ENCODE results near the gene CEMIP. TPM values are rescaled to one million over a fixed set of nuclear protein-coding genes. Genes with fewer than 3 reads are reported as not detected.

The CEMIP gene
- total RNA-seq, 1 donor from 2014 or later: 0.13 TPM

DNA sequence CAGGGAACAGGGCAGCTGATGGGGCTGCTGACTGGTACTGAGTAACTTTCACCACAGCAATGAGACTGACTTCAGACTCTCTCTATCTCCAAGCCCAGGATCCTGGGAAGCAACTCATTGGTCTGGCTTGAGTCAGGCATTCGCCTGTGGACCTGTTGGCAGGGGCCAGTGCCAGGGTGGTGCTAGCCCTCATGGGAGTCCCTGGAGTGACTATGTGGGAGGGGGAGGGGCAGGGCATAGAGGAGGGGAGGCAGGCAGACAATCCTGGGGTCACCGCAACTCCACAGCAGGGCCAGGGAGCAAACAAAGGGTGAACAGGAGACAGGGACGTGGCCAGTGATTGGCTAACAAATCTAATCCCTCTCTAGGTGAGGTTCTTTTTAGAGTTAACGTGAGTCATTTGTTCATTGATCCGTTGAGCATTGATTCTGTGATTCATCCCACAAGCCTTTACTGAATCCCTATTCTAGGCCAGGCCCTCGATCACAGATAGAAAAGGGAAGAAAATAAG is 71.8 kb downstream of the CEMIP start:
- DNase-seq (ENCODE audit: low read depth, low spot score): no peak

DNA sequence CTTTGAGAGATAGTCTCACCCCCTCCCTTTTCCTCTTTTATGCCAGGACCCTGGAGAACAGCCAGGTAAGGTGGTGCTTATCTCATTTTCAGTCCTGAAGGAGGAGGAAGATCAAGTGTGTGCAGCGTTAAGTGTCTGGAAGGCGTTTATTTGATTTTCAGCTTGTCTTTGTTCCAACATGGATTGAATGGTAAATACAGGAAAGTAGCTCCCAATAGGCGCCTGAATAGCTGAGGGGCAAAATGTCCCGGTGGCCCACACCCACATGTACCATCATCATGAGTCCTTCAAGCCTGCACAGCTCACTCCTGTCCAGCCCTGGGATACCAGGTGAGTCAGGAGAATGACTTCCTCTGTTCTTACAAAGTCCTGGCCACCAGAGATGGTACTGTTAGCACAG is 73.5 kb downstream of the CEMIP start:
- DNase-seq (ENCODE audit: low read depth, low spot score): no peak

DNA sequence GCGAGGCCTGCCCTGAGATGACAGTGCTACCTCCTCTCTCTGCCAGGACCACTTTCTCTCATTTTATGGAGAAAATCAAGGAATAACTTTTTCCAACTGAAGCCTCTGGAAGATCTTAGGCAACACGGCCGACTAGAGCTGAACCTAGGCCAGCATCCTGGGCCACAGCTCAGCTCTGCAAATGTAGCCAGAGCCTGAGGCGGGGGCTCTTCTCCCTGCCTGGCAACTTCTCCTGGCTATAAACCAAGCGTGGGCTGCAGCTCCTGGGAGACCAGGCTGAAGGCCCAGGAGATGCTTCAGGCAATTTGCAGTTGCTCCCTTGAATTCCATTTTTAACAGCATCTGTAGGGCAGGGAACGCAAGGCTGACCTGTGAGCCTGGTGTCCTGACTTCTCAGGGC is 74.9 kb downstream of the CEMIP start:
- no peak for DNase-seq (ENCODE audit: low read depth, low spot score)

DNA sequence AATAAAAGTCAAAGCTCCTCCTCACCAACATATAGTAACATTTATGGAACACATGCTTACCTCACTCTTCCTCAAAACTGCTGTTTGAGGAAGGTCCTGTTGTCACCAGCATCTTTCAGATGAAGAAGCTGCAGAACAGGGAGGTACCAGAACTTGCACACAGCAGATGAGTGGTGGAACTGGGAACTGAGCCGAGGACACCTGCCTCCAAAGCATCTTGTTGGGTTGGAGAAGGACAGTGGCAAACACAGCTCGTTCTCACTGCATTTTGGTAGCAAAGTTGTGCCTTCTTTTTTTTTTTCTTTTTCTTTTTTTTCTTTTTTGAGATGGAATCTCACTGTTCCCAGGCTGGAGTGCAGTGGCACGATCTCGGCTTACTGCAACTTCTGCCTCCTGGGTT is 76.0 kb downstream of the CEMIP start:
- no peak for DNase-seq (ENCODE audit: low read depth, low spot score)

DNA sequence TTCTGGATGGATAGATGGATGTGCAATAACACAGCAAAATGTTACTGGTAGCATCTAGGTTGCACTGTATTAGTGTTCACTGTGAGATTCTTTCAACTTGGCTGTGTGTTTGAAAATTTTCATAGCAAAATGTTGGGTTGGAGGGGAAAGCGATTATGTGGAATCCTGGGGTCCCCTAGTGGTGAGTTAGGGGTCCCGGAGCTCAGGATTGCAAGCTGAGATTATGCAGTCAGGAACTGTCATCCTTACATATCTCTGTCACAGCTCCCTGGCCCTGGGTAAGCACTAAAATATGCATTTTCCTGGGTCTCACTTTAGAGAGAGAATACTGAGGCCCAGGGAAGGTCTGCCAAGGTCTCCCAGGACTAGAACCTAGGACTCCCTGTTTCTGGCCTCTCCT is 77.2 kb downstream of the CEMIP start:
- DNase-seq (ENCODE audit: low read depth, low spot score): no peak

DNA sequence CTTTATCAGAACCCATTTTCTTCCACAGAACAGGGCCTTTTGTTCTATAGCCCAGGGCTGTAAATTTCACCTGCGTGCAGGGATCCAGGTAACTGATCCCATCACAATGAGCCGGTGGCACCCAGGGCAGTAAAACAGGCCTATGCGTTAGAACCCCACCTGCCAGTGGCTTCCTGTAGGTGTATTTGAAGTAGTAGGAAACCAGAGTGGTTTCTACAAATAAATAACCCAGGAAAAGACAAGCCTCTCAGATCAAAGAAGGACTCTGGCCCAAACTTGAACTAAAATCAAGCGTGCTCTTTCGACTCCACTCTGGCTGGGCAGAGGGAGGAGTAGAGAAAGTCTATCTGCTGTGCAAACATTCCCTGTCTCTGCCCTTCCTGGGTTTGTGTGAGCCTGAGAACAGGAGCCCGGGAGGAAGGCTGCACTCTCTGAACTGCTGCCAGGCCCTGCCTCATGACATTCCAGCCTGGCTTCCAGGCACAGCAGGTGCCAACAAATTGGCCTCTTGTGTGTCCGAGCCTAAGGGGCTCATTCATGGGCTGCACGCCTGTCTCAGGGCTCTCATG is 77.7 kb downstream of the CEMIP start:
- no peak for DNase-seq (ENCODE audit: low read depth, low spot score)

DNA sequence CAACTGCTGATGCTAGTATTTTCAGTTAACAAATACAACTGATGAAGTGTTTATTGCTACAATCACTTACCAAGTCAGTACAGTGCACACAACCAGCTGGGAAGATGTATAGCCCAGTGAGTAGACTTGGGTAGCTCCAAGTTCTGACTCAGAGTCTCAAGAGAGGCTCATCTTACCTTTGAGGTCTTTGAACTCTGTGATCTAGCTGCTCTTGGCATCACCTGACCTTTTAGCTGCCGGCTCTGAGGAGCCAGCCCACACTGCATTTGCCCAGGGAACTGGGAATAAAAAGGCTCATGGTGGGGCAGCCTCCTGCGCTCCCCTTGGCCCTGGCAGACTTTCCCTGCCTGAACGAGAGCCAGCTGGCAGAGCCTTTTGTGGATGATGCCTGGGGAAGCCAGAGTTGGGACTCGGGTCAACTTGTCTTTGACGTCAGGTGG is 82.6 kb downstream of the CEMIP start:
- no peak for DNase-seq (ENCODE audit: low read depth, low spot score)

DNA sequence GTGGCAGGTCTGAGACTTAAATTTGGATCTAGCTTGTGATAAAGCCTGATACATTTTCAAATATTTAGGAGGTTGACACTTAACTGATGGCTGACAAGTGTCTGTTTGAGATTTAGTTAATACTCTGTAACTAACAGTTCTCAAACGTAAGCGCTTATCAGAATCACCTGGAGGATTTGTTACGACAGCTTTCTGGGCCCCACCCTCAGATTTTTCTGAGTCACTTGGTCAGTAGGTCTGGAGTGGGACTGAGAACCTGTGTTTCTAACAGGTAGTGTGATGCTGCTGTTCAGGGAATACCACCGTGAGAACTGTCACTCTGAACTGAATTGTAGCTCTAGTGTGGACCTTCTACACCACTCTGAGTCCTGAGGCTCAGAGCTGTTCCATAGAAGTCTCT is 85.5 kb downstream of the CEMIP start:
- DNase-seq (ENCODE audit: low read depth, low spot score): no peak

DNA sequence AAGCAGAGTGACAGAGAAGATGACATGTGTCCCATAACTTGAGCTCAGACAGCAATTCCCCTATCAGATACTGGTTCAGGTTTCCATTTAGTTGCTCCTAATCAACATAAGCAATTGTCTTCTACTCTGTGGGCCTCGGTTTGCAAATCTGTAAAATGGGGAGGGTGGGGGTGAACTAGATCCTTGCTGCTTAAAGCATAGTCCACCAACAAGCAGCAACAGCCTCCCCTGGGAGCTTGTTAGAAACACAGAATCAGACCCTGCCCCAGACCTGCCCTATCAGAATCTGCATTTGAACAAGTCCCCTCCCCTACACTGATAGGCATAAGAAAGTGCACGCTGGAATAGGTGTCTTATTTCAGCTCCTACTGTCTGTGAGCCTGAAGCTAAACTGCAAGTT is 87.8 kb downstream of the CEMIP start:
- DNase-seq (ENCODE audit: low read depth, low spot score): no peak

DNA sequence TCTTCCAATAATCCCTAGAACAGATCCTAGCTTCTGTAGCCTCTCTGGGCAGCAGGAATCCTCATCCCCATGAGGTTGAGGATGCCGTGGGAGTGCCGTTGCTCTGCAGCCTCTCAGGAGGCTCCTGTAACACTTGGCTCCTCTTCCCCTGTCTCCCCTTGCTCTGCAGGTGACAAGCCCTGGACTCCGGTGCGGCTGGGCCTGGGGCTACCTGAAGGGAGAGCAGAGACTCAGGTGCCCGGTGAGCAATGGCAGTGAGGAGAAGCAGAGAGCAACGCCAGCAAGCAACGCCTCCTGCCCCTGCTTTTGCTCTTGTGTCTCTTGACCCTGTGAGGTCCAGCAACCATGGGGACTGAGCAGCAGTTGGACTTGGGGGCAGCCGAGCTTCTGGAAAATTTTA is 91.2 kb downstream of the CEMIP start:
- DNase-seq (ENCODE audit: low read depth, low spot score): no peak

DNA sequence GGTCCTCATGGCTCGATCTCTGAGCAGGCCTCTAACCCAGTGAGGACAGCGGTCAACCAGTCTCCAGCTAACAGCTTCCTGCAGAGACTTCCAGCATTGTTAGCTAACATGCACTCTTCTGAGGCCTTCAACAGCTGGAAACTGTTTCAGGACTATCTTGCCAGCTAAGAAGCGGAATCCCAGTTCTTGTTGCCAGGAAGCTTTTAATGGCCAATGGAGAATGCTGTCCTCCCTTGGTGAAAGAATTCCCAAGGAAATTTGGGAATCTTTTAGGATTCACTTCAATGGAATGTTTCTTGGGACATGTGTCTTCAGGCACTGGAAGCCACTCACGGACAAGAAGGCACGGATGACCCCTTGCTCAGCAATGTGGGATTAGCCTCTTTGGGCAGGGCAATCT is 91.7 kb downstream of the CEMIP start:
- DNase-seq (ENCODE audit: low read depth, low spot score): no peak

DNA sequence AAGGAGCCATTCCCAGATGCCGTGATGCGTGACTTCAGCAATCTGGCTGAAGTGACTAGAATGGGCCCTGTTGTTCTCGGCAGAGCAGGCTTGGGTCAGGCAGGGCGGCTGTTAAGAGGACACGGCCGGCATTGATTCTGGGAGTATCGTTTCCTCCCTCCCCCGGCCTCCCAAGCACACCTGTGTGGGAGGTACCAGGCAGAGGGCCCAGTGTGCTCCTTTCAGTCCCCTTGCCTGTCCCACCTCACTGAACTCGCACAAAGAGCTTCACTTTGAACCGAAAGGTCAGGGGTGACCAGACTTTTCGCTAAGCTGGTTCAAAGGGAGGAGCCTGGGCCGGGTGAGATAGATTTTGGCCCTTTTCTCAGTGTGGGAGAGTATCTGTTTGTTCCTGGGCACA is 92.7 kb downstream of the CEMIP start:
- DNase-seq (ENCODE audit: low read depth, low spot score): no peak

DNA sequence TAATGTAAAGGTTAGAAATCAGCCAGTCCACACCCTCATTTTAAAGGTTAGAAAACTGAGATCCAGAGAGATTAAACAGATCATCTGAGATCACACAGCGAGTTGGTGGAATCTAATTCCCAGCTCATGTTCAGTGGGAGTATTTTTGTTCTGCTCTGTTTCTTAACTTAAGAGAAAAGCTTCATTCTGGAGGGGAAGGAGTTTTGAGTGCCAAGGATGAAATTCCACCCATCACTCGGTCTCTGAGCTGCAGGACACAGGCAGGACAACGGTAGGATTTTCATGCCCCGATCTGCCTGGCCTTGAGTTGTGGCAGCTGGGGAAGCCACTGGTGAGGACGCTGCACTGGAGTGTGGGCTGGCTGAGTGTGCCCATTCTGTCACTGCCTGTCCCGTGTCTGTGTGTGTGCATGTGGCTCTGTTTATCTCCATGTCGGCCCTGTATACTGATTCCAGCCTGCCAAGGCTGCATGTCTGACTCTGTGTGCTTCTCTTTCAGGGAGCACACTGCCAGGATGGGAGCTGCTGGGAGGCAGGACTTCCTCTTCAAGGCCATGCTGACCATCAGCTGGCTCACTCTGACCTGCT is 94.3 kb downstream of the CEMIP start:
- no peak for DNase-seq (ENCODE audit: low read depth, low spot score)

DNA sequence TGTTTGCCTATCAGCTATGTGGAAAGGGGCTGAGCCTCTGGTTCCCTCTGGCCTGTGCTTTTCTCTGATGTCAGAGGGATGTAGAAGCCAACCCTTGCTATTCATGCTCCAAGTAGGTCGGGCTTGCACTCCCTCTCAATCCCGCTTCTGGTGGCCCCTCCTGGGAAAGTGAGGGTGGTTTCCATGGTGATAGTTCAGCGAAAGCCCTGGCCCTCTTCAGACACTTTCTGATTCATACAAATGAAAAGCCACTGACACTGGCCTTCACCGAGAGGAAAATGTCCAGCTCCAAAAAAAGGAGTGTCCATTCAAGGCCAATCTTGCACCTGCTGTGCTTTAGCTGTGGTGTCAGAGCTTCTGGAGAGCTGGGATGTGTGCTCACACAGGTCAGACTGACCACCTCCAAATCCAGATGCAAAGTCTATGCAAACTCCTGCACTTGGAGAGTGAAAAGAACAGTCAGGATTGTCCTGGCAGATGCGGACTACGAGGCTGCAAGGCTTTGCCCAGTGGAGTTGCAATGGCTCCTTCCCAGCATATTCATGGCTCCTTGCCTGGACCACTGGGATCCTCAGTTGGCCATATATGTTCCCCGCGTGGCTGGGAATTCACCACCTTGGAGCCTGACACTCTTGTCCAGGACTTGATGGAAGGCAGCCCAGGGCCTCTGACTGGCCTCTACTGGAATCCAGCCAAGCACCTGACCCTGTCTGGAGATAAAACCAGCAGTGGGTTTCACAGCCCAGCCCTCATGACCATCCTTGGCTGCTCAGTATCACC is 96.6 kb downstream of the CEMIP start:
- DNase-seq (ENCODE audit: low read depth, low spot score): no peak

DNA sequence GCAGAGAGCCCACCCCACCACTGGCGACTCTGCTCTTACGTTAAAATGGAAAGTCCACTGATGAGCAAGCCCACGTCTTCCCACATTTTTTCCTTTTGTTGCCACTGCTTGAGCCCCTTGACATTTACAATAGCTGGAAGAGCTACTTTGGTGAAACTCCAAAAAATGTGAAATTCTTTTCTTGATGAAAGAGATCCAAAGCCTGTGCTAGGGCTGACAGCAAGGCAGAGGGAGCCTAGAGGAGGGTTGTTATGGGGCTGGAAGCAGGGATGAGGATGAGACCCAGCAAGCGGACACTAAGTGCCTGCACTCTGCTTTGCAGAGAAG is 97.1 kb downstream of the CEMIP start:
- DNase-seq (ENCODE audit: low read depth, low spot score): no peak

DNA sequence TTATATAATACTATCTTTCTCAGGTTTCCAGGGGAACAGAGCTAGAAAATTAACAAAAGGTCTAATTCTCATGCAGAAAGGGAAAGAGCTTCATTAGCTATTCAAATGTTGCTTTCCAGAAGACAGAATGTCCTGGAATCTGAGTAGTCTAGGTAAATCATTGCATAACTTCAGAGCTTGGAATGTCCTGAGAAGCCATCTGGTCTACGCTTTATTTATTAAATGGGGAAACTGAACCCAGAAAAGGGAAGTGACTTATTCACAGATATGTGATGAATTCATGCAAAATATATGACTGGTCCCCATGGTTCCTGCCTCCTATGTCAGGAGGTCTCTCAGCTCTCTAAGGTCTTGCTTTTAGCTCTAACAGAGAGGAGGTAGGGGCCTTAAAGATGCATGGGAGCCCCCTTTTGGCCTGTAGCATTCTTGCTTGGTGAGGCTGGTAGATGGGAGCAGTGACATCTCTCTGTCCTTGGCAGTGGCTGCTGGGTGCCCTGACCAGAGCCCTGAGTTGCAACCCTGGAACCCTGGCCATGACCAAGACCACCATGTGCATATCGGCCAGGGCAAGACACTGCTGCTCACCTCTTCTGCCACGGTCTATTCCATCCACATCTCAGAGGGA is 99.2 kb downstream of the CEMIP start:
- no peak for DNase-seq (ENCODE audit: low read depth, low spot score)

DNA sequence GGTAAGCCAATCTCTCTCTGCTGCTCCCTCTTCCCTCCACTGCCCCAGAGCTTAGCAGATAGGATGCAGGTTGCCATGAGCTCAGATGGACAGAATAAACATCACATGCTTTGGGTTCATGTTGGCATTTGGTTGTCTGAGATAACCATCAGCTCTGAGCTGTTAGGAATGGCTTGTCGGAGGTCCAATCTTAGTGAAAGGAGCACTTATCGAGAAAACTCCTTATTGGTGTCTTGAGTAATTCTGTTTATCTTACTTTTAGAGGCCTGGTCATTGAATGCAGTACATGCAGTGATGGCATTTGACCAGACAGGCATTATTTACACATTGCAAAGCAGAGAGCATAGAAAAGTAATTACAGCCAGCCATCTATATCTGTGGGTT is 99.7 kb downstream of the CEMIP start:
- DNase-seq (ENCODE audit: low read depth, low spot score): no peak

DNA sequence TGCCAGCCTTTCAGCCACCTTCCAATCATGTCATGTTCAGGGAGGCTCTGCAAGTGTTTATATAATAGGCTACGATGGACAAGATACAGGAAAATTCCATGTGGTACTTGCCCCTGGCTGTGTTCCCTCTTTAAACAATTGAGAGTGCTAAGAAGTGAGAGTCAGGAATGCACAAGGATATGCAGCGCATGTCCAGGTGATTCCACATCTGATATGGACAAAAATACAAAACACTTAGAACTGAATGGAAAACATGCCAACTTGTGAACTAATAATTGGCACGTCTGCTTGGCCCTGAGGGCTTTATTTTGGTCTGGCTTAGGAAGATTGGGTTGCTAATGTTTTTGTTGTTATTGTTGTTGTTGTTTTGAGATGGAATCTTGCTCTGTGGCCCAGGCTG is 100.9 kb downstream of the CEMIP start:
- no peak for DNase-seq (ENCODE audit: low read depth, low spot score)

DNA sequence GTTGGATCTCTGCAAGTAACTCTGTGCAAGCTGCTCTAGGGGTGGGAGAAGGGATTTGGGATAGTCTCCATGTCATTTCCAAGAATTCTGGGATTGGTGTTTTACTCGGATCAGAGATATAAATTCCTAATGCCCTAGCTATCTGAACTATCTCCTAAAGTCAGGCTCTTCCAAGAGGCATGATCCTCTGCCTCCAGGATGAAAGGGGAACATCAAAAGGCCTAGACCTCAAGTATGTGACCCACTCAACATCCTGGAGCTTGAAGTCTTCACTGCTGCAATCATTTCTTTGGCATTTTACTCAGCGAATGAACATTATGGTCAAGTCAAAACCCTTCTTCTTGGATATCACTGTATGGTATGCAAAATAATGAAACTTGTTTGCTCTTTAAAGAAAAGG is 104.5 kb downstream of the CEMIP start:
- no peak for DNase-seq (ENCODE audit: low read depth, low spot score)

DNA sequence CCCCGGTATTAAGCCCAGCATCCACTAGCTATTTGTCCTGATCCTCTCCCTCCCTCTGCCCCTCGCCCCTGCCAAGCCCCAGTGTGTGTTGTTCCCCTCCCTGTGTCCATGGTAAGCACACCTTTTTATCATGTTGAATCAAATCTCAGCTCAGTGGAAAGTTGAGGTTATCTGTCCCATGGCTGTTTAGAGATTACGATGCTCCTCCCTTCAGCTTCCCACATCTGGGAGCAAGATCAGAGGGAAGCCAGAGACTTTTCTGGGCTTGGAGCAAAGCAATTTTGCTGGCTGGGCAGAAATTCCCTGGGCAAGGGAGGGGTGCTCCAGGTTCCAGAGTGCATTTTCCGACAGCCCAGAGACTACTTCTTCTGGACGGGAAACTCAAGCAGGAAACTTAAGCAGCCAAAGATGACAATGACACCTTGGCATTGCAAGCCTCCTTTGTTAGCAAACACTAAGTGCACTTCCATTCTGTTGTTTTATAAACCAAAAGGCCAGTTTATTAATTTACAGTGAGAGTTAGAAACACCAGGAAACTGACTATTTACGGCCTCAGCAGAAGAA is 105.9 kb downstream of the CEMIP start:
- DNase-seq (ENCODE audit: low read depth, low spot score): no peak

DNA sequence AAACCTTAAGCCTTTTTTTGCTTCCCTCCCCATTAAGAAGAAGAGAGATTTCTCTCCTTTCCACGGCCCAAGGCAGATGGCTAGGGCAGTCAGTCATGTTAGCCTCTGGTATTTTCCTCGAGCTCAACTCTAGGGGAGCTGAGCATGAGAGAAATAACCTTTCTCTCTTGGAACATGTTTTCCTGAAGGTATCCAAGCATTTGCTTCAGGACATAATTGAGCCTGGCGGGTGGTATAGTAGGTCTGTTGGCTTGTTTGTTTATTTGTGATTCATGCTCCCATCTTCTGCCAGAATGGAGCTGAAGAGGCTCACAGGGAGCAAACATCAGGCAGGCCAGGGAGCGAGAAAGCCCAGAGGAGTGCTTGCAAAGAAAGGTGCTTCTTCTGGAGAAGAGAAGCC is 108.0 kb downstream of the CEMIP start:
- no peak for DNase-seq (ENCODE audit: low read depth, low spot score)

DNA sequence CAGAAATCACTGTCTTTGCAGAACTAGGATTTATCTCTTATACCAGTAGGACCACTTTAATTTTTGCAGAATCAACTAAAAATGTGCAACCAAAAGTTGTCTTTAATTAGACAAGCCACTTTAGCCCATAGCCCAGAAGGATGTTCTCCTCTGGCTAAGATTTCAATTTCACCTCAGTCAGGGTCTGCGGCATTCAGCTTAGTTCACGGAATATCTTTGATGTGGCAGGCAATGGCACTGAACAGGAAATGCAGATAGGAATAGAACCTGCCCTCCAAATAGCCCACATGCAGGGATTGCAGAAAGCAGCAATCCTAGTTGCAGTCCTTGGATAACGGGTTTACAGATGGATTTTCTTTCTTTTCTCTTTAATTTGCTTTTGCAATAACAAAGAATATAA is 109.7 kb downstream of the CEMIP start:
- DNase-seq (ENCODE audit: low read depth, low spot score): no peak
